Sciatic nerve (tissue), 2 donors: ENCODE data around the gene LAMA3. TPM values are rescaled to one million over a fixed set of nuclear protein-coding genes. Genes with fewer than 3 reads are reported as not detected.

Experiments
- ATAC-seq: fragments of 200-7000 bp; cut with Tn5 transposase; one replicate; pipeline ENCODE4 v1.9.1; 2020; ENCODE audit warnings: mild to moderate bottlenecking, moderate library complexity
- DNase-seq: peaks from one replicate; pipeline ENCODE4 v3.0.0-alpha.2; 2020; ENCODE audit warnings: low spot score
- intact Hi-C: fragments of 100-400 bp; cut with DNase I; formaldehyde crosslinking; loops from one replicate; pipeline ENCODE4 v1.14.2; 2022
- total RNA-seq: library from RNA; stranded (reverse); fragmentation: NEBNext Ultra II Directional; extraction: Animal tissue kit (Norgen Biotek cat#: 25700); gene quantifications from one replicate; pipeline ENCODE4 v1.2.1, GENCODE V29; 2021
- donor health status: DM: no; HTN: no; CAD: no.
- donor health status: DM: no; HTN: no; CAD: no.

Gene LAMA3
- total RNA-seq, 1 donor from 2014 or later, result 47.3 TPM

DNA sequence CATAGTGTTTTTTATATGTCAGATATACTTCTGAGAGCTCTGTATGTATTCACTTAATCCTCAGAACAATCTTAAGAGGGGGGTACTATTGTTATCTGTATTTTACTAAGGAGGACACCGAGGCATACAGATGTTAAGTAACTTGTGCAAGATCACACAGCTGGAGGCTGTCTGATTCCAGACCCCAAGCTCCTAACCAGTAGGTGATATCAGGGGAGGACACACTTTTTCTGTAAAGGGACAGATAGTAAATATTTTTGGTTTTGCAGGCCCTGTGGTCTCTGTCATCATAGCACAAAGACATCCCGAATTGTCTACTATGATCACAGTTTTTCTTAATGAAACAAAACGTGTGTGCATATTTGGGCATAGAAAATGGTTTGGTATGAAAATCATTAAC lies 143.7 kb downstream of the LAMA3 start:
- intact Hi-C loops, result no loop called here

DNA sequence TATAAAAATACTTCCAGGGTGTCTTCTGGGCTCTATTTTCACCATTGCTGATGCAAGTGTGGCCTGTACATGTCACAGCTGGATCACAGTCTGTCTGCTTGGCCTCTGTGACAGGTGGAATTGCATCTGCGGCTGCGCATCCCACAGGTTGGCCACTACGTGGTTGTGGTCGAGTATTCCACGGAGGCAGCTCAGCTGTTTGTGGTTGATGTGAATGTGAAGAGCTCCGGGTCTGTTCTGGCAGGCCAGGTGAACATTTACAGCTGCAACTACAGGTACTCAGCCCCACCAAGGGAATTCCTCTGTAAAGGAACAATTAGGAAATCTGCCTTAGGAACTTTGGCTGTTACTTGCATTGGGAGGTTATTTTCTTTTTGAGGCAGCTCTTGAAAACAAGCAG lies 144.5 kb downstream of the LAMA3 start:
- no peak for ATAC-seq
- intact Hi-C loops, result no loop called here

More for the DNA sequence above, 143.7 kb downstream of the LAMA3 start:
- DNase-seq, result no peak
- ATAC-seq, result no peak

DNA sequence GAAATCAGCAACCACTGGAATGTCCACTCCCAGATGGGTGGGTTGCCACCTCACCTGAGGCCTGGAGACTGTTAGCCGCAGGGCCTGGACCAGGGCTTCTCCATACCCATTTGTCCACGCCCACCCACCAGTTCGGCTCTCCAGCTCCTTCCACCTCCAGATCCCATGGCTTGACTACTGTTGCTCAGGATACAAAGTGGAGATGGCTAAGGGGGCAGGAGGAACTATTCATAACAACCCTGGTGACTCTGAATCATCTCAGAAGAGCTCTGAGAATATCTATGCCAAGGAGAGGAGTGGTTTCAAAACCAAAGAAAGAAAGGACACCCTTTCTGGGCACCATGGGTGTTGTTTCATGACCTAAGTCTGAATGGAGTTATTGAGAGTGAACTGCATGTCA lies 145.8 kb downstream of the LAMA3 start:
- ATAC-seq, result peak; percentile 22
- intact Hi-C loops, result no loop called here

More for the DNA sequence above, 144.5 kb downstream of the LAMA3 start:
- DNase-seq, result no peak

GRCh38 chr18:23835506-23835905 lies 146.3 kb downstream of the LAMA3 start:
- intact Hi-C loops, result no loop called here
- DNase-seq, result no peak

More for the DNA sequence above, 145.8 kb downstream of the LAMA3 start:
- DNase-seq, result no peak

GRCh38 chr18:23837591-23837990 lies 148.3 kb downstream of the LAMA3 start:
- DNase-seq (no peak), ATAC-seq (no peak)
- intact Hi-C loops, result no loop called here

More at GRCh38 chr18:23835506-23835905, 146.3 kb downstream of the LAMA3 start:
- peak; percentile 69 for ATAC-seq

GRCh38 chr18:23838233-23838632 lies 149.0 kb downstream of the LAMA3 start:
- no peak for ATAC-seq
- intact Hi-C loops, result no loop called here
- DNase-seq, result no peak

GRCh38 chr18:23838801-23839366 lies 149.6 kb downstream of the LAMA3 start:
- DNase-seq (no peak), ATAC-seq (no peak)
- intact Hi-C loops, result no loop called here

DNA sequence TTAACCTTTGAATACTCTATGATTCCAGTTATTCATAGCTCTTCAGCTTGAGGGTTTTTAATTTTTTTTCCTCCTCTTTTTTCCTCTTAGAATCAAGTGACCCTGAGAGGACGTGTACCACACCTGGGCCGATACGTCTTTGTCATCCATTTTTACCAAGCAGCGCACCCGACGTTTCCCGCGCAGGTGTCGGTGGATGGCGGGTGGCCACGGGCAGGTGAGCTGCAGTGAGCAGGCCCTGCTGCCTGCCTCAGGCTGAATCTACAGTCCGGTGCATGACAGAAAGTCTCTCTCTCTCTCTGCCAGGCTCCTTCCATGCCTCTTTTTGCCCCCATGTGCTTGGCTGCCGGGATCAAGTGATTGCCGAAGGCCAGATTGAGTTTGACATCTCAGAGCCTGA lies 153.1 kb downstream of the LAMA3 start:
- ATAC-seq (no peak), DNase-seq (no peak)
- intact Hi-C loops, result no loop called here

DNA sequence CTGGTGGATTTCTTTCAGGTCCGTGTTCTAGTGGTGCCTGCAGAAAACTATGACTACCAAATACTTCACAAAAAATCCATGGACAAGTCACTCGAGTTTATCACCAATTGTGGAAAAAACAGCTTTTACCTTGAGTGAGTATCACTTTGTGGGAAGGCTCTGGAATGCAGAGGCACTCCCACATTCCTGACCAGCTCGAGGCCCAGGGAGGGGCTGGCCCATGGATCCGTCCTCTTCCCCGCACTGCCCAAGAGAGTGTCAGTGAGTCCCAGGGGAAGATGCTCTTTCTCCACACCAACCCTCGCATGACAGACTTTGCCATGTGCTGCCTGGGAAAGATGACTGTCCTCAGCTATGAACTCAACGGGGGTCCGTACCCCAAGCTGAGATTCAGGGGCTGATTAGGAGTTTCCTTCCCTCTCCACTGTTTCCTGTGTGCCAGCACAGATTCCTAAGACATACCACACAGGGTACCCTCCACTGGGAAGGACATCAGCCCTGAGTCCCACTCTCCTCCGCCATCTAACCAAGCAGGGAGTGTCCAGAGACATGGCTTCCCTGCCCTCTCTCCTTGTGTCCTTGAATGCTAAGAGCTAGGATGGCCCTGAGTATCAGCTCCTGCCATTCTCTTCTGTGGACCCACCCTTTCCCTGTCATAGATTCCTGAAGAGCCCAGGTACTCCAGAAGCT lies 155.9 kb downstream of the LAMA3 start:
- intact Hi-C loops, result no loop called here
- ATAC-seq, result peak; percentile 65
- no peak for DNase-seq

- ATAC-seq (no peak), DNase-seq (no peak)
- intact Hi-C loops, result no loop called here
Observed at GRCh38 chr18:23845988-23846630, 156.9 kb downstream of the LAMA3 start.

GRCh38 chr18:23847321-23847986 lies 158.2 kb downstream of the LAMA3 start:
- intact Hi-C loops, result no loop called here
- DNase-seq, result no peak
- no peak for ATAC-seq

DNA sequence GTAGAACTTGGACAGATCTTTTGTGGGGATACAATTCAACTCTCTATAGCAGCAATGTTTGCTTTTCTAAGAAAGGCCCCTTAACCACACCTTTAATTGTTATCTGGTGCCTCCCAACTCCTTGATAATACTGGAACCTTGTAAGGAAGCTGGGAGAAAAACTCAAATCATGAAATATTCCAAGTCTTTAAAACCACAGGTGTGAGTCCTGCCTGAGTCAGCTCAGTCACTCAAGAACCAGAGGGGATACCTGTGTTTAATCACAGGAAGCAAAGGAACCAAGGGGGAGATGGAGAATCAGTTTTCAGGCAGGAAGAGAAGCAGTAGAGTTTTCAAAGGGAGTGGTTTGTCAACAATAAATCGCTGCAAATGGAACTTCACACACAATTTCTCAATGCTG lies 159.9 kb downstream of the LAMA3 start:
- DNase-seq (no peak), ATAC-seq (no peak)
- intact Hi-C loops, result no loop called here

GRCh38 chr18:23850215-23850614 lies 161.0 kb downstream of the LAMA3 start:
- no peak for DNase-seq

GRCh38 chr18:23851470-23852002 lies 162.3 kb downstream of the LAMA3 start:
- ATAC-seq (no peak), DNase-seq (no peak)
- intact Hi-C loops, result no loop called here

More at GRCh38 chr18:23850215-23850614, 161.0 kb downstream of the LAMA3 start:
- intact Hi-C loops, result no loop called here
- no peak for ATAC-seq

DNA sequence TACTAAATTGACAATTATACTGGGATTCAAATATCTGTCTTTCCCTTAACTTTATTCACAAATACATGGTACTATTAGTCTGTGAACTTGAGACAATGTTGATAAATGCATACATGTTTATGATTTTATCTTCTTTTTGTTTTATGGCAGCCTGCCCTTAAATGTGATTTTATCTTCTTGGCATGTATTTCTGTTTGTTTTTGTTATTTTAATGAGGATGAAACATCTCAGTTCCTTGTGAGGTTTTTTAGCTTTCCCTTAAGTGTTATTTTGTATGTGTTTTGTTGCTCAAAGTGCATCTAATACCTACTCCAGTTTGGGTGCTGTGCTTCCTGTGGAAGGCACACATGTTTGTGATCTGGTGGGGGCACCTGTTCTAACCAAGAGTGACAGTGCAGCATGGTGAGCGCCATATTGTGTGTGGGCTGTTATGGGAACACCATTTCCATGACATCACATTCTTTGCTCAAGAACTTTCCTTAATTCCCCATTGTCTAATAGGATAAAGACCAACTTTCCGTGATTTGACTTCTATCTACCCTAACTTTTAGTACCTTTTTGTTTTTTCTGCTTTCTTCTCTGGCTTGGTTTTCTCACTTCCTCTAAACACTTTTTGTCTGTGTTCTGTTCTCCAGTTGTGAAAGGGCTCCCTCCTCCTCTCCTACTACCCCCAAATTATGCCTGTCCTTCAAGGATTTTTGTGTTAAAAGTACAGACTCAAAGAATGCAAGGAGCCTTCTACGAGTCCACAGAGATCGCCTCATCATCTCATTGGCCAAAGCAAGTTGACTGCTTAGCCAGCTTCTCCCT lies 163.2 kb downstream of the LAMA3 start:
- intact Hi-C loops, result no loop called here
- no peak for DNase-seq

GRCh38 chr18:23853448-23854195 lies 164.4 kb downstream of the LAMA3 start:
- intact Hi-C loops, result no loop called here
- no peak for DNase-seq
- ATAC-seq, result no peak

More for the DNA sequence above, 163.2 kb downstream of the LAMA3 start:
- ATAC-seq, result no peak

DNA sequence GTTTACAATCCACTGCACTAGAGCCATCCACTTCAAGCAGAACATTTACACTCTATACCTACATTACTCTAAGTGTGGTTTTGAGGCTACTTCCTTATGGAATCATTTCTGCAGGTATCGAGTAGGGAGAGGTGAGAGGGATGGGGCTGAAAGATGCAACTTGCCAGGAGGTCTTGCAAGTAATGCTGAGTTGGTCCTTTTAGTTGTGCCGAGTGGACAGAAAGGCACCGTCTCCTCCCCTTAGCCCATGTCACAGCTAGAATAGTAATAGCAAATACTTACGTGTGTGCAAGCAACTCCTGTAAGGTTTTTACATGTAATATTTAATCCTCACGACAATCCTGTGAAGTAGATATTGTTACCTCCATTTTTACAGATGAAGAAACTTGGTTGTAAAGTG lies 166.5 kb downstream of the LAMA3 start:
- intact Hi-C loops, result no loop called here
- ATAC-seq (no peak), DNase-seq (no peak)
